H9 (cell line): ENCODE results near the gene CCDC122. TPM values are rescaled to one million over a fixed set of nuclear protein-coding genes. Genes with fewer than 3 reads are reported as not detected.

ENCODE experiments used
- DNase-seq: peaks from one replicate; pipeline ENCODE4 v3.0.0-alpha.2; 2017
- H2AFZ ChIP-seq: one replicate; pipeline ENCODE4 v1.6.1; 2013; ENCODE audit warnings: mild to moderate bottlenecking, low read length, control low read depth, moderate library complexity
- H2AK5ac ChIP-seq: 2 replicates; pipeline ENCODE4 v1.6.1; 2013; ENCODE audit warnings: low read length, control low read depth, mixed read lengths; ENCODE audit not compliant: insufficient read length
- H2BK120ac ChIP-seq: one replicate; pipeline ENCODE4 v1.6.1; 2013; ENCODE audit warnings: low read depth, mild to moderate bottlenecking, low read length, control low read depth, inconsistent platforms; ENCODE audit not compliant: poor library complexity, severe bottlenecking
- H2BK12ac ChIP-seq: 2 replicates; pipeline ENCODE4 v1.6.1; 2013; ENCODE audit warnings: low read length, control low read depth, mixed read lengths, low read depth; ENCODE audit not compliant: insufficient read length
- H2BK15ac ChIP-seq: 2 replicates; pipeline ENCODE4 v1.6.1; 2013; ENCODE audit warnings: low read depth, low read length, control low read depth
- H2BK20ac ChIP-seq: one replicate; pipeline ENCODE4 v1.6.1; 2013; ENCODE audit warnings: low read depth, mild to moderate bottlenecking, low read length, control low read depth, inconsistent platforms; ENCODE audit not compliant: poor library complexity, severe bottlenecking
- H2BK5ac ChIP-seq: 2 replicates; pipeline ENCODE4 v1.6.1; 2013; ENCODE audit warnings: low read length, control low read depth, mixed read lengths; ENCODE audit not compliant: insufficient read length
- H3K14ac ChIP-seq: 2 replicates; pipeline ENCODE4 v1.6.1; 2013; ENCODE audit warnings: low read length, control low read depth; ENCODE audit not compliant: insufficient read depth
- H3K18ac ChIP-seq: 2 replicates; pipeline ENCODE4 v1.6.1; 2013; ENCODE audit warnings: low read depth, mild to moderate bottlenecking, mixed read lengths, low read length, control low read depth; ENCODE audit not compliant: insufficient read length
- H3K23ac ChIP-seq: 2 replicates; pipeline ENCODE4 v1.6.1; 2013; ENCODE audit warnings: low read length, control low read depth, mixed read lengths, low read depth; ENCODE audit not compliant: insufficient read length
- H3K23me2 ChIP-seq: 2 replicates; pipeline ENCODE4 v1.6.1; 2013; ENCODE audit warnings: low read depth, mild to moderate bottlenecking, mixed read lengths, low read length, control low read depth; ENCODE audit not compliant: insufficient read length, poor library complexity, severe bottlenecking
- H3K27ac ChIP-seq: 2 replicates; pipeline ENCODE4 v1.5.1; 2013; ENCODE audit warnings: low read length, control low read depth, mixed read lengths, low read depth; ENCODE audit not compliant: insufficient read length
- H3K27me3 ChIP-seq: 2 replicates; pipeline ENCODE4 v1.6.1; 2013; ENCODE audit warnings: low read length, control low read depth, inconsistent platforms; ENCODE audit not compliant: insufficient read depth
- H3K4ac ChIP-seq: 2 replicates; pipeline ENCODE4 v1.6.1; 2013; ENCODE audit warnings: low read depth, mild to moderate bottlenecking, control low read depth, inconsistent platforms, low read length, moderate library complexity
- H3K4me1 ChIP-seq: 2 replicates; pipeline ENCODE4 v1.6.1; 2013; ENCODE audit warnings: low read length, control low read depth, inconsistent platforms; ENCODE audit not compliant: insufficient read depth
- H3K4me2 ChIP-seq: 2 replicates; pipeline ENCODE4 v1.6.1; 2013; ENCODE audit warnings: low read length, control low read depth, mixed read lengths; ENCODE audit not compliant: insufficient read length, insufficient read depth
- H3K56ac ChIP-seq: 2 replicates; pipeline ENCODE4 v1.6.1; 2013; ENCODE audit warnings: low read depth, mild to moderate bottlenecking, mixed read lengths, low read length, control low read depth; ENCODE audit not compliant: insufficient read length
- H3K79me1 ChIP-seq: 2 replicates; pipeline ENCODE4 v1.6.1; 2013; ENCODE audit warnings: low read depth, mild to moderate bottlenecking, moderate library complexity, low read length, control low read depth, inconsistent platforms; ENCODE audit not compliant: insufficient read depth, poor library complexity, severe bottlenecking
- H3K79me2 ChIP-seq: 2 replicates; pipeline ENCODE4 v1.6.1; 2013; ENCODE audit warnings: low read length, control low read depth, inconsistent platforms; ENCODE audit not compliant: insufficient read depth
- H3K9ac ChIP-seq: 2 replicates; pipeline ENCODE4 v1.6.1; 2013; ENCODE audit warnings: low read length, control low read depth, mixed read lengths; ENCODE audit not compliant: insufficient read length; ENCODE audit errors: extremely low read depth
- H3K9me3 ChIP-seq: one replicate; pipeline ENCODE4 v1.6.1; 2013; ENCODE audit warnings: low read depth, low read length, inconsistent platforms; ENCODE audit not compliant: control insufficient read depth
- H3T11ph ChIP-seq: one replicate; pipeline ENCODE4 v1.6.1; 2013; ENCODE audit warnings: mild to moderate bottlenecking, low read length, control low read depth, inconsistent platforms
- H4K20me1 ChIP-seq: one replicate; pipeline ENCODE4 v1.6.1; 2013; ENCODE audit not compliant: control insufficient read depth, insufficient read length, insufficient read depth
- H4K5ac ChIP-seq: 2 replicates; pipeline ENCODE4 v1.6.1; 2013; ENCODE audit warnings: low read depth, mild to moderate bottlenecking, mixed read lengths, low read length, control low read depth; ENCODE audit not compliant: insufficient read length
- H4K8ac ChIP-seq: replicated peaks from 2 replicates; pipeline ENCODE4 v1.6.1; 2013; ENCODE audit warnings: low read length, control low read depth, mixed read lengths, low read depth; ENCODE audit not compliant: insufficient read length
- H4K91ac ChIP-seq: 2 replicates; pipeline ENCODE4 v1.6.1; 2013; ENCODE audit warnings: low read depth, mild to moderate bottlenecking, moderate library complexity, mixed read lengths, low read length, control low read depth; ENCODE audit not compliant: insufficient read length
- H3K27ac Mint-ChIP-seq, 3 experiments: 2 replicates in 2 of 3; 3 replicates in 1 of 3; pipeline ENCODE4 v1.8.0; 2020 to 2021; ENCODE audit warnings: mixed read lengths in 3 of 3, mild to moderate bottlenecking in 1 of 3, moderate library complexity in 1 of 3
- H3K27me3 Mint-ChIP-seq: 2 replicates; pipeline ENCODE4 v1.8.0; 2021; ENCODE audit warnings: low read depth, mild to moderate bottlenecking, moderate library complexity, mixed read lengths
- H3K36me3 Mint-ChIP-seq, 3 experiments: 2 replicates in 2 of 3; 3 replicates in 1 of 3; pipeline ENCODE4 v1.8.0; 2020 to 2021; ENCODE audit warnings: low read depth in 3 of 3, mixed read lengths in 3 of 3; ENCODE audit not compliant: insufficient read depth in 1 of 3
- H3K4me1 Mint-ChIP-seq, 2 experiments: 2 replicates each; pipeline ENCODE4 v1.8.0; 2020; ENCODE audit warnings: mixed read lengths in 2 of 2
- H3K4me3 Mint-ChIP-seq, 2 experiments: 2 replicates in 1 of 2; 3 replicates in 1 of 2; pipeline ENCODE4 v1.8.0; 2020 to 2021; ENCODE audit warnings: mild to moderate bottlenecking in 2 of 2, mixed read lengths in 2 of 2, moderate library complexity in 1 of 2
- H3K9me3 Mint-ChIP-seq, 2 experiments: 2 replicates in 1 of 2; 3 replicates in 1 of 2; pipeline ENCODE4 v1.8.0; 2020; ENCODE audit warnings: mild to moderate bottlenecking in 2 of 2, mixed read lengths in 2 of 2, moderate library complexity in 1 of 2
- total RNA-seq: library from RNA; stranded (reverse); gene quantifications from 2 replicates; pipeline ENCODE4 v1.2.1, GENCODE V29; 2021
- TF ChIP-seq, protein P1 (sequence below): fragments of 200-600 bp; sonication (generic); conservative IDR thresholded peaks from 3 replicates; pipeline ENCODE4 v1.8.0; 2021; ENCODE audit warnings: antibody characterized with exemption, mild to moderate bottlenecking

CCDC122 gene
- total RNA-seq, 1 experiment from 2014 or later = 5.6 TPM

- Histone ChIP-seq H2BK12ac (no peak overlapping the region), H3K4me2 (no peak overlapping the region), H3K23me2 (no peaks in the 10 kb centered on the region), H4K20me1 (no peaks in the 10 kb centered on the region), H4K91ac (no peak overlapping the region), H3K79me2 (no peaks in the 10 kb centered on the region), H3K79me1 (no peaks in the 10 kb centered on the region), H4K5ac (no peak overlapping the region), H2AFZ (no peak overlapping the region), H3K23ac (no peak overlapping the region), H3K27ac (no peak overlapping the region), H3K18ac (no peak overlapping the region), H3K4ac (no peak overlapping the region), H3K9ac (no peak overlapping the region), H2BK15ac (no peak overlapping the region), H3K4me1 (peaks cover 7% of the 10 kb centered on the region; the same call in 1 of the 2 replicates), H2BK20ac (no peak overlapping the region), H3K9me3 (no peaks in the 10 kb centered on the region), H2BK5ac (no peak overlapping the region), H3K14ac (no peak overlapping the region), H2AK5ac (no peak overlapping the region), H3K27me3 (no peaks in the 10 kb centered on the region), H3T11ph (no peak overlapping the region), H4K8ac (no peak overlapping the region), H3K56ac (no peak overlapping the region), H2BK120ac (no peak overlapping the region)
- H3K27me3 Mint-ChIP-seq = peaks cover 4% of the 10 kb centered on the region; the same call in 1 of the 2 replicates
- no peaks in the 10 kb centered on the region; a peak in 1 of 7 replicates for H3K36me3 Mint-ChIP-seq
- no peak for DNase-seq
- no peaks in the 10 kb centered on the region; a peak in 1 of 5 replicates for H3K9me3 Mint-ChIP-seq
- H3K4me3 Mint-ChIP-seq = no peak overlapping the region
- TF ChIP-seq, protein P1, sequence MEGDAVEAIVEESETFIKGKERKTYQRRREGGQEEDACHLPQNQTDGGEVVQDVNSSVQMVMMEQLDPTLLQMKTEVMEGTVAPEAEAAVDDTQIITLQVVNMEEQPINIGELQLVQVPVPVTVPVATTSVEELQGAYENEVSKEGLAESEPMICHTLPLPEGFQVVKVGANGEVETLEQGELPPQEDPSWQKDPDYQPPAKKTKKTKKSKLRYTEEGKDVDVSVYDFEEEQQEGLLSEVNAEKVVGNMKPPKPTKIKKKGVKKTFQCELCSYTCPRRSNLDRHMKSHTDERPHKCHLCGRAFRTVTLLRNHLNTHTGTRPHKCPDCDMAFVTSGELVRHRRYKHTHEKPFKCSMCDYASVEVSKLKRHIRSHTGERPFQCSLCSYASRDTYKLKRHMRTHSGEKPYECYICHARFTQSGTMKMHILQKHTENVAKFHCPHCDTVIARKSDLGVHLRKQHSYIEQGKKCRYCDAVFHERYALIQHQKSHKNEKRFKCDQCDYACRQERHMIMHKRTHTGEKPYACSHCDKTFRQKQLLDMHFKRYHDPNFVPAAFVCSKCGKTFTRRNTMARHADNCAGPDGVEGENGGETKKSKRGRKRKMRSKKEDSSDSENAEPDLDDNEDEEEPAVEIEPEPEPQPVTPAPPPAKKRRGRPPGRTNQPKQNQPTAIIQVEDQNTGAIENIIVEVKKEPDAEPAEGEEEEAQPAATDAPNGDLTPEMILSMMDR = no peak
- no peak overlapping the region for H3K27ac Mint-ChIP-seq
- H3K4me1 Mint-ChIP-seq = peaks cover 14 to 24% of the 10 kb centered on the region in 2 experiments
Measured at GRCh38 chr13:43802511-43802910, 77.0 kb downstream of the CCDC122 start.
